A172 (cell line): ENCODE results near the gene C1QTNF7. TPM values are rescaled to one million over a fixed set of nuclear protein-coding genes. Genes with fewer than 3 reads are reported as not detected.

ENCODE experiments used
- total RNA-seq: library from RNA; depleted of rRNA; stranded (reverse); fragments of >200 nt; shearing (Covaris generic); gene quantifications from 2 replicates; pipeline ENCODE4 v1.2.3, GENCODE V29; 2014; rRNA removed

C1QTNF7 gene
- total RNA-seq, 1 experiment from 2014 or later, result not detected

Other genes with a start within 250 kb of the C1QTNF7 start
- gene CC2D2A, start 41.8 kb downstream of the C1QTNF7 start, total RNA-seq, result 6.4 and 16.1 TPM in 2 replicates
- 80.7 and 89.3 TPM in 2 replicates for gene FBXL5, start 227.3 kb downstream of the C1QTNF7 start, total RNA-seq